CD4-positive, alpha-beta memory T cell (primary cell): ENCODE data around the gene MAP3K9. TPM values are rescaled to one million over a fixed set of nuclear protein-coding genes. Genes with fewer than 3 reads are reported as not detected.

Source experiments
- CTCF ChIA-PET: fragments of 350-600 bp; sonication (Branson Sonifier 250); formaldehyde crosslinking; loops from one replicate; lab custom pipeline; 2021; ENCODE audit warnings: inconsistent platforms; ENCODE audit not compliant: partially characterized antibody; lab: Charles Lee
- POLR2A ChIA-PET: fragments of 350-600 bp; sonication (Branson Sonifier 250); formaldehyde crosslinking; loops from one replicate; lab custom pipeline; 2021; ENCODE audit not compliant: partially characterized antibody; lab: Charles Lee
- DNase-seq, 5 donors: peaks; one replicate each; pipeline versions ENCODE4 v3.0.0 to v3.0.0-alpha.2; 2020 to 2022; ENCODE audit warnings: mixed read lengths in 1 of 5
- H3K27ac ChIP-seq: one replicate; pipeline ENCODE4 v1.7.0; 2013; ENCODE audit warnings: low read depth, low read length
- H3K27me3 ChIP-seq: 2 replicates; pipeline ENCODE4 v1.7.0; 2013; ENCODE audit warnings: mild to moderate bottlenecking, low read length, moderate library complexity; ENCODE audit not compliant: insufficient read depth
- H3K36me3 ChIP-seq: 2 replicates; pipeline ENCODE4 v1.7.0; 2013; ENCODE audit warnings: mild to moderate bottlenecking, low read length, moderate library complexity; ENCODE audit not compliant: insufficient read depth
- H3K4me1 ChIP-seq: 2 replicates; pipeline ENCODE4 v1.7.0; 2013; ENCODE audit warnings: mild to moderate bottlenecking, low read length, moderate library complexity; ENCODE audit not compliant: insufficient read depth
- H3K4me3 ChIP-seq, 2 donors: one replicate each; pipeline ENCODE4 v1.7.0; 2013; ENCODE audit warnings: low read length in 2 of 2, mild to moderate bottlenecking in 1 of 2
- H3K9me3 ChIP-seq, 2 donors: one replicate each; pipeline ENCODE4 v1.7.0; 2013; ENCODE audit warnings: low read length in 2 of 2, control low read depth in 1 of 2; ENCODE audit not compliant: control insufficient read depth in 1 of 2
- H3K27ac Mint-ChIP-seq, 7 donors: one replicate each; pipeline ENCODE4 v1.8.0; 2020 to 2021; ENCODE audit warnings: mixed read lengths in 7 of 7, mild to moderate bottlenecking in 6 of 7, inconsistent platforms in 3 of 7, moderate library complexity in 3 of 7
- H3K27me3 Mint-ChIP-seq, 2 donors: one replicate each; pipeline ENCODE4 v1.8.0; 2020 to 2021; ENCODE audit warnings: mixed read lengths in 2 of 2
- H3K36me3 Mint-ChIP-seq, 2 donors: one replicate each; pipeline ENCODE4 v1.8.0; 2020 to 2021; ENCODE audit warnings: mixed read lengths in 2 of 2, inconsistent platforms in 1 of 2, mild to moderate bottlenecking in 1 of 2
- H3K4me1 Mint-ChIP-seq, 4 donors: one replicate each; pipeline ENCODE4 v1.8.0; 2020 to 2021; ENCODE audit warnings: mixed read lengths in 4 of 4, mild to moderate bottlenecking in 1 of 4
- H3K4me3 Mint-ChIP-seq, 8 donors: one replicate each; pipeline ENCODE4 v1.8.0; 2020 to 2021; ENCODE audit warnings: mixed read lengths in 8 of 8, mild to moderate bottlenecking in 7 of 8, moderate library complexity in 6 of 8, inconsistent platforms in 3 of 8
- H3K9me3 Mint-ChIP-seq, 8 donors: one replicate each; pipeline ENCODE4 v1.8.0; 2020 to 2021; ENCODE audit warnings: mixed read lengths in 8 of 8, mild to moderate bottlenecking in 5 of 8, inconsistent platforms in 3 of 8, moderate library complexity in 1 of 8
- intact Hi-C: fragments of 100-400 bp; cut with micrococcal nuclease; formaldehyde crosslinking; loops from one replicate; pipeline ENCODE4 v1.15.1; 2023
- polyA plus RNA-seq, 2 donors: library from polyadenylated mRNA; unstranded; fragments of 300-500 nt; fragmentation: Illumina TruSeq; gene quantifications; one replicate each; pipeline ENCODE4 v1.2.3, GENCODE V29; 2021
- total RNA-seq, 2 experiments: library from RNA; stranded (reverse); gene quantifications; one replicate each; pipeline ENCODE4 v1.2.3, GENCODE V29; 2021

Gene MAP3K9
- total and polyA plus RNA-seq, 4 experiments from 2014 or later: 0.47 to 6.4 (median 3.5) TPM

DNA sequence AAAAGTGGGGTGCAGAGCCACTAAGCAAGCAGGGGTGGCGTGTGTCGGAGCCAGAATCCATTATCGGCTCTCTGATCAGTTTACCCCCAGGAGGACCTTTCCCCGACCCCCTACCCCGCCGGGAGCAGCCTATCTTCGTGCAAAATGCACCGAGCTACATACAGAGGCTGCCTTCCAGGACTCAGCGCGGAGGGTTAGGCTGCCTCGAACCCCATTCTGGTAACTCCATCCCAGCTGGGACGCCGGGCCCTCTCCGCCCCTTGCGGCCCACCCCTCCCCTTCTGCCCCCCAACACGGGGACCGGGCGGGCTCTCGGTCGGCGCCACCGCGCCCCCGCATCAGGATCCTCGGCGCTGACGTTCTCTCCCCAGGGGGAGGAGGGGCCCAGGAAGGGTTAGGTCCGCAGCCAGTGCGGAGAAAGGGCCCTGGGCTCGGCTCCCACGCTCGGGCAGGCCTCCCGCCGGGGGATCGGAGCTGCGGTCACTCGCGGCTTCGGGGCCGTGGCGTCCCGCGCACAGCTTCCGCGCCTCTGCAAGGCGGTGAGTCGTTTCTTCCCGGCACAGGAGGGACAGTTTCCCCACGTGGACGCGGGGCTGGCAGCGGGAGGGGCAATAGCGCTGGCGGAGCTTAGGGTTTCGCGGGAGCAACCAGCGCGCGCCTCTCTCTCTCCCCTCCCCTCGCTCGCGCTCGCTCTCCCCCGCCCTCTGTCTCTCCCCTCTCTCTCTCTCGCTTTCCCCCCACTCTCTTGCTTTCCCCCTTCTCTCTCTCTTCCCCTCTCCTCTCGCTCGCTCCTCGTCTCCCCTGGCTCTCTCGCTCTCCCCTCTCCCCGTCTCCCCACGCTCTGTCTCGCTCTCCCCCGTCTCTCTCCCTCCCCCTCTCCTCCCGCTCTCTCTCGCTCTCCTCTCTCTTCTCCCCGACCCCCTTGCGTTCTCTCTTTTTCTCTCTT lies 12.5 kb upstream of the MAP3K9 start:
- intact Hi-C loops: loop anchor here (5.0 kb wide), 1 partner anchor 50 kb away; no protein-coding TSS in a partner anchor
- Histone ChIP-seq H3K27me3 (no peaks in the 10 kb centered on the region), H3K9me3 (no peaks in the 10 kb centered on the region), H3K4me1 (peaks cover 18% of the 10 kb centered on the region), H3K4me3 (peak overlapping the region; percentile 52 to 73), H3K36me3 (no peaks in the 10 kb centered on the region), H3K27ac (peak overlapping the region; percentile 14)
- ChIA-PET POLR2A (interaction anchor here (0.8 to 2.7 kb wide), 11 partner anchors 13 to 165 kb away, joined by 3 to 13 read pairs (median 4); partner anchors contain the start of genes MAP3K9 and PCNX1), CTCF (interaction anchor here (0.9 to 6.3 kb wide), 10 partner anchors 12 to 1004 kb away, joined by 3 to 63 read pairs (median 5); partner anchors contain the start of genes MAP3K9 and PCNX1)
- Mint-ChIP-seq H3K9me3 (no peaks in the 10 kb centered on the region), H3K36me3 (peaks cover 0 to 4% of the 10 kb centered on the region in 2 donors), H3K4me3 (peak overlapping the region; percentile 83 to 93 (median 86)), H3K27ac (peak overlapping the region in 5 of 7 donors; percentile 62 to 77 (median 68)), H3K27me3 (no peaks in the 10 kb centered on the region), H3K4me1 (peaks cover 10 to 23% (median 14%) of the 10 kb centered on the region in 4 donors)
- DNase-seq: peak; percentile 37 to 79 (median 49)

DNA sequence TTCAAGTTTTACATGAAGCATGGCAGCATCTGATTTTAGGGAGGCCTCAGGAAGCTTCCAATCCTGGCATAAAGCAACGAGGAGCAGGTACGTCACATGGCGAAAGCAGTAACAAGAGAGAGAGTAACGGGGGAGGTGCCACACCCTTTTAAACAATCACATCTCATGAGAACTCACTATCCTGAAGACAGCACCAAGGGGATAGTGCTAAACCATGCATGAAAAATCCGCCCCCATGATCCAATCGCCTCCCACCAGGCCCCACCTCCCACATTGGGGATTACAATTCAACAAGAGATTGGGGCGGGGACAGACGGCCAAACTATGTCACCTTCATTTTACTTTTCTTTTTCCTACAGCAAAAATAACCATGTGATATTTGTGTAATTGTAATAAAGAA lies 7.2 kb upstream of the MAP3K9 start:
- no peak overlapping the region for H3K27ac ChIP-seq
- Mint-ChIP-seq H3K27ac (peak overlapping the region in 2 of 7 donors; percentile 23 to 78), H3K4me3 (no peak overlapping the region), H3K9me3 (no peaks in the 10 kb centered on the region), H3K36me3 (no peaks in the 10 kb centered on the region), H3K4me1 (peaks cover 4 to 10% (median 6%) of the 10 kb centered on the region in 4 donors), H3K27me3 (no peaks in the 10 kb centered on the region)
- POLR2A ChIA-PET: interaction anchor here (1.0 to 2.6 kb wide), 3 partner anchors 91 to 215 kb away, joined by 3 to 15 read pairs (median 3); partner anchors contain the start of gene PCNX1
- intact Hi-C loops: loop anchor here (10.0 kb wide), 1 partner anchor 508 kb away; the partner anchor contains the start of gene SIPA1L1
- H3K27me3 ChIP-seq: no peaks in the 10 kb centered on the region
- no peaks in the 10 kb centered on the region for H3K36me3 ChIP-seq
- no peak for DNase-seq
- no peak overlapping the region for H3K4me3 ChIP-seq
- no peaks in the 10 kb centered on the region for H3K9me3 ChIP-seq
- H3K4me1 ChIP-seq: peaks cover 11% of the 10 kb centered on the region
- CTCF ChIA-PET: interaction anchor here (0.8 to 6.3 kb wide), 17 partner anchors 8 to 195 kb away, joined by 3 to 94 read pairs (median 15); partner anchors contain the start of gene PCNX1

GRCh38 chr14:70814466-70814865 lies 5.2 kb upstream of the MAP3K9 start:
- Histone ChIP-seq H3K4me3 (no peak overlapping the region), H3K4me1 (peaks cover 13% of the 10 kb centered on the region), H3K9me3 (no peaks in the 10 kb centered on the region), H3K36me3 (no peaks in the 10 kb centered on the region), H3K27me3 (no peaks in the 10 kb centered on the region), H3K27ac (no peak overlapping the region)
- ChIA-PET POLR2A (no interaction called here), CTCF (no interaction called here)
- no peaks in the 10 kb centered on the region for H3K27me3 Mint-ChIP-seq
- peaks cover 6 to 15% (median 10%) of the 10 kb centered on the region in 4 donors for H3K4me1 Mint-ChIP-seq
- peaks cover 0 to 5% of the 10 kb centered on the region in 2 donors for H3K36me3 Mint-ChIP-seq
- no peak for DNase-seq
- no peaks in the 10 kb centered on the region for H3K9me3 Mint-ChIP-seq
- H3K27ac Mint-ChIP-seq: no peak overlapping the region
- intact Hi-C loops: loop anchor here (10.0 kb wide), 1 partner anchor 510 kb away; the partner anchor contains the start of gene SIPA1L1
- H3K4me3 Mint-ChIP-seq: no peak overlapping the region

- no peak overlapping the region for H3K27ac Mint-ChIP-seq
- H3K27me3 Mint-ChIP-seq: no peaks in the 10 kb centered on the region
- H3K9me3 Mint-ChIP-seq: no peaks in the 10 kb centered on the region
- H3K9me3 ChIP-seq: no peaks in the 10 kb centered on the region
- DNase-seq: no peak
- peaks cover 0 to 5% of the 10 kb centered on the region in 2 donors for H3K36me3 Mint-ChIP-seq
- H3K4me3 Mint-ChIP-seq: no peak overlapping the region
- H3K36me3 ChIP-seq: no peaks in the 10 kb centered on the region
- H3K4me1 Mint-ChIP-seq: peaks cover 8 to 16% (median 10%) of the 10 kb centered on the region in 4 donors
- ChIA-PET POLR2A (no interaction called here), CTCF (no interaction called here)
- intact Hi-C loops: loop anchor here (10.0 kb wide), 1 partner anchor 513 kb away; the partner anchor contains the start of gene SIPA1L1
- no peaks in the 10 kb centered on the region for H3K27me3 ChIP-seq
- H3K4me1 ChIP-seq: peaks cover 19% of the 10 kb centered on the region
- no peak overlapping the region for H3K27ac ChIP-seq
- H3K4me3 ChIP-seq: no peak overlapping the region
These were observed 3.0 kb upstream of the MAP3K9 start for GRCh38 chr14:70812124-70812818.

- Histone ChIP-seq H3K4me3 (no peak overlapping the region), H3K9me3 (no peaks in the 10 kb centered on the region), H3K4me1 (peaks cover 17% of the 10 kb centered on the region), H3K36me3 (no peaks in the 10 kb centered on the region), H3K27ac (no peak overlapping the region), H3K27me3 (no peaks in the 10 kb centered on the region)
- Mint-ChIP-seq H3K27me3 (no peaks in the 10 kb centered on the region), H3K36me3 (peaks cover 0 to 5% of the 10 kb centered on the region in 2 donors), H3K4me1 (peaks cover 8 to 21% (median 12%) of the 10 kb centered on the region in 4 donors), H3K4me3 (no peak overlapping the region), H3K9me3 (no peaks in the 10 kb centered on the region), H3K27ac (no peak overlapping the region)
- ChIA-PET POLR2A (no interaction called here), CTCF (no interaction called here)
- DNase-seq: no peak
- intact Hi-C loops: loop anchor here (10.0 kb wide), 1 partner anchor 513 kb away; the partner anchor contains the start of gene SIPA1L1
These were observed 2.3 kb upstream of the MAP3K9 start for GRCh38 chr14:70811578-70811977.

DNA sequence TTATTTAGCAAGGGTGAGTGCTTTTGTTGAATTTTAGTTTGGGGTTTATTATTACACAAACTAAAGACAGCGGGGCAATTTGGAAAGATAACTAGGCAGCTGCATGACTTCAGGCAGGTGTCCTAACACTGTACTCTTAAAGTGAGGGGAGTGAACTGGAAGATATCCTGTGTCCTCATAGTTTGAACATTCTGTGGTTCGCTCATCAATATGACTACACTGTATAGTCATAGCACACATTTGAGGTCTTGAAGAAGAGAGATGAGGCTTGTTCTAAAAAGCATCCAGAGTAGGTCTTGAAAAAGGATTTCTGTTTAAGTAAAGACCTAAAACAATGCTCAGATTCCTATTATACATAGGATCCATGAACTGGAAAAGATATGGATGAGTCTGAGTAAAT lies 1.7 kb upstream of the MAP3K9 start:
- DNase-seq: no peak
- intact Hi-C loops: loop anchor here (10.0 kb wide), 1 partner anchor 514 kb away; the partner anchor contains the start of gene SIPA1L1
- H3K27ac ChIP-seq: no peak overlapping the region
- H3K9me3 ChIP-seq: no peaks in the 10 kb centered on the region
- no peaks in the 10 kb centered on the region for H3K36me3 ChIP-seq
- H3K27me3 ChIP-seq: no peaks in the 10 kb centered on the region
- Mint-ChIP-seq H3K4me1 (peaks cover 8 to 22% (median 12%) of the 10 kb centered on the region in 4 donors), H3K9me3 (no peaks in the 10 kb centered on the region), H3K4me3 (no peak overlapping the region), H3K27ac (no peak overlapping the region), H3K27me3 (no peaks in the 10 kb centered on the region), H3K36me3 (peaks cover 0 to 5% of the 10 kb centered on the region in 2 donors)
- POLR2A ChIA-PET: no interaction called here
- H3K4me3 ChIP-seq: no peak overlapping the region
- CTCF ChIA-PET: no interaction called here
- H3K4me1 ChIP-seq: peaks cover 17% of the 10 kb centered on the region
